Renal pelvis (tissue), 4 donors: Measurements from ENCODE around the gene HCN4. TPM values are rescaled to one million over a fixed set of nuclear protein-coding genes. Genes with fewer than 3 reads are reported as not detected.
A peak's percentile ranks its signal among the peaks of the same experiment; 100 is the strongest.

Source experiments
- DNase-seq: peaks from one replicate; pipeline ENCODE4 v3.0.0-alpha.2; 2013
- polyA plus RNA-seq, 3 donors: library from polyadenylated mRNA; unstranded; fragments of 120-200 nt; gene quantifications; one replicate each; pipeline ENCODE4 v1.2.1, GENCODE V29; 2013; ENCODE audit not compliant: insufficient read length in 3 of 3

HCN4 gene
- polyA plus RNA-seq, 3 donors, result 1.2 to 1.3 (median 1.3) TPM

- DNase-seq, result no peak
Measured at GRCh38 chr15:73296609-73297353, 72.0 kb downstream of the HCN4 start.

- no peak for DNase-seq
Measured at GRCh38 chr15:73295630-73296286, 73.0 kb downstream of the HCN4 start.

GRCh38 chr15:73293773-73294172, 75.0 kb downstream of the HCN4 start:
- DNase-seq, result no peak

DNA sequence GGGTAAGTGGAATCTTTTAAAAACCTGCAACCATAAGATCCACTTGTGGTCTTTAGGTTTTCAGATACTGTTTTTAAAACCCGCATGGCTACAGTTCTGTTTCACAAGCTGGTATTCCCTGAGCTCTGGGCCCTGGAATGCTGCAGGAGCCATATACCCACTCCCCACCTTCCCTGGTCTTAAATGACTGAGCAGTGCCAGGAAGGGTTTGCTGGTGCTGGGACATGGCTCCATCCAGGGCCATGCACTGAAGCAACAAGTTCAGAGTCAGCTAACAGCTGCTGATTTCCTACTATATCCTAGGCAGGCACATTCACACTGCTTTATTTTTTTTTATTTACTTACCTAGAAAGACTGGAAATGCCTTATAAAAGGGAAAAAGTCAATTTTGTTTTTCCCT, 77.3 kb downstream of the HCN4 start:
- no peak for DNase-seq

- no peak for DNase-seq
Measured at GRCh38 chr15:73287019-73287418, 81.7 kb downstream of the HCN4 start.

- no peak for DNase-seq
Measured at GRCh38 chr15:73286311-73286710, 82.4 kb downstream of the HCN4 start.

DNA sequence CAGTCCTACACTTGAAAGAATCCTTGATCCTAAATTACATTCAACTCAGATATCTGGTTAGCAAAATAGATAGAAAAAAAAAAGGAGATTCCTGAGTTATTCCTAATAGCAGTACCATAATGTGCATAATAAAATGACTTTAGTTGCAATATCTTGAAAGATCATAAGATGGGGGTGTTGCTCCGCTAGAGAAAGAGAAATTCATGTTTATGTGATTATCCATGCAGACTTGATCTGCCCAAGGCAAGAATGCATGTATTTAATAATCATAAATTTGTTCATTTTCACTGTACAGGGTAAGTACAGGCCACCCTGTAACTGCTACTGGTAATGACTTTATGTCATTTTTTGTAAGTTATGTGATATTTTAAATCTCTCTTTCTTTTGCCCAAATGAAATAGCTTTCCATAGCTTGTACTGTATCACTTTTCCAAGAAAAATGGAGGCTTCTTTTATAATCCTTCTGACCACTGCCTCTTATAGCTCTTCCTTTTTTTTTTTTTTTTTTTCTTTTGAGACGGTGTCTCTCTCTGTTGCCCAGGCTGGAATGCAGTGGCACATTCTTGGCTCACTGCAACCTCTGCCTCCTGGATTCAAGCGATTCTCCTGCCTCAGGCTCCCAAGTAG, 84.6 kb downstream of the HCN4 start:
- DNase-seq, result no peak

DNA sequence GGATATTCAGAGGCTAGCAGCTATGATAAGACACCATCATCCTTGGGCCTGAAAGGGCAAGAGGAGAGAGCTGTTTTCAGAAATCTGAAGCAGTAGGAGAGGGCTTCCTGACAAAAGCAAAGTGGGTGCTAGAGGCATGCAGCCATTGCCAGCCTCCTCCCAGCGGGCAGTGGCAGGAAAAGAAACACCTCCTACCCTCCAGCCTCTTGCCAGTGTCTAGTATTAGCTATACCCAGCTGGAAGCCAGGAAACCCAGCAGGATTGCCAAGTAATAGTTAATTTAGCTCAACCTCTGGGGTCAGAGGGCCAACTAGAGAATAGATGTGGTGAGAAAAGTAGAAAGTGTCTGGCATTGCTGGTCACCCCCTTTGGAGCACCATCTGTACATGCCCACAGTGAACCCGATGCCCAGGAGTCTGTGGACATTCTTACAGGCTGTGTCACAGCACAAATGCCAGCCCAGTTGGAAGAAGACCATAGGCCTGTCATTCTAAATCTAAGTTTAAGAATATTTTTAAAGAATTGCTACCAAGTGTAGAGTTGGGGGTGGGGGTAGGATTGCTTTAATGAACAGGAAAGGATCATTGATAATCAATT, 85.3 kb downstream of the HCN4 start:
- no peak for DNase-seq

GRCh38 chr15:73282567-73283365, 86.0 kb downstream of the HCN4 start:
- DNase-seq, result no peak

DNA sequence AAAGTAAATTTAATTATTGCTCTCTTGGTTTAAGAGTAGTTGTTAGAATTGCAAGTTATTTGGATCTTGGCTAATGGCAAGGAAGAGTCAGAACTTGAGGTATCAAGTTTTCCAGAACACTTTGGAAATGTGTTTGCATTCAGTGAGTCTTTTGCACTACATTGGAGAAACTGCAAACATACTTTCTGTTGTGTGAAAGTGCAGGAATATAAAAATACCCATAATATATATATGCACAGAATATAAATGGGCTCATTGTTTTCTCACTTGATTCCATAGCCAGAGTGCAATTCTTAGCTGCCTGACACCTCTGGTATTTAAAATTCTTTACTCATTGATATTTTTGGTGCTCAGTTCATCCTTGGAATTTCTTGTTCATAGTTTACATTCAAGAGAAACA, 92.9 kb downstream of the HCN4 start:
- no peak for DNase-seq

DNA sequence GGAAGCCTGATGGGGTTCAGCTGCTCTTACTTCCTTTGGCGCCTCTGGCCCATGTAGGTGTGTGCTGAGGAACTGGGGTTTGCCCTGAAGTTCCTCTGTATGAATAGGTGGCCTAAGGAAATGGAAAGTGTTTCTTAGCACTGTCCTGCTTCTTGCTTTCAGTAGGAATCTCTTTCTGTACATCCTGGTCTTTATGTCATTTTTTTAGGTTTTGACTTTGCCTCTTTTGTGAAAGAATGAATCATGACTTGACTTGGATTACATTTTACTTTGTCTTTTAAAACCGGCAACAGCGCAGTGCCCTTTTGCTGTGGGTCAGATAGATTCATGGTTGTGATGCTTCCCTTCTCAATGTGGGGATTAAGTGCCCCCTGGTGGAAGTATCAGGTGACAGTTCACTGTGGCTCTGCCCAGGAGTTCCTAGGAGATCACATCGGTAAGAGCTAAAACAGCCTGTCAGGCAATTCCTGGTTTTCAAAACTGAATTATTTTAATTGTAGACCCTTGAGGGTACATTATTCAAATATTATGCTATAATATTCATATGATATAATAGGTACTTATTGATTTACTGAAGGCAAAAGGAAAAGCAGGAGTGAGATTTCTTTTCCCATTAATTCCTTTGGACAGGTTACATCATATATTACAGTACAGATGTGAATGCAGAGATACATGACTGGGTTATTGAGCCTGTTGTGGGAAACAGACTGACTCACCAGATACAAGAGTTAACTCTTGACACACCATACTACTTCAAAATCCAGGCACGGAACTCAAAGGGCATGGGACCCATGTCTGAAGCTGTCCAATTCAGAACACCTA, 95.4 kb downstream of the HCN4 start:
- peak; percentile 64 for DNase-seq

GRCh38 chr15:73270366-73271097, 98.2 kb downstream of the HCN4 start:
- DNase-seq, result no peak

Other genes starting within 250 kb of the HCN4 start
- gene REC114, start 74.2 kb upstream of the HCN4 start, polyA plus RNA-seq, result under 1 TPM in 1 of 3 donors, not detected in 2; 0.55 TPM